ENCODE data around the gene HK3. TPM values are rescaled to one million over a fixed set of nuclear protein-coding genes. Genes with fewer than 3 reads are reported as not detected.

Gene HK3
- total RNA-seq, 1 donor from 2014 or later: not detected

DNA sequence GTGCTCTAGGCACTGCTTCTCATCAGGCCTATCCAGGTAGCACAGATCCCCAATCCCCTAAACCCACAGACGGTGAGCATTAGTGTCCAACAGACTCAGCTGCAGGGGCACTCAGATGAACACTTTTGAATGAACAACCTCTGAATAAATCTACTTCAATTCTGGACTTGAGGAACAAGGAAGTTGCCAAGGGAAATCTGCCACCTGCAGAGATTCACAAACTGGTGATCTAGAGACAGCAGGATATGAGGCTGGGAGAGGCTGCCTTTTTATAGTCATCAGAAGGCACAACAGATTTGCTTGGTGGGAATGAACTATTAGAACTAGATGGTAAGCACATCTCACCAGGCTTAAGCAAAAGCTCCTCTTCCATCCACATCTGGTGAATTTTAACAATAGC is 7.0 kb upstream of the HK3 start:
- Mint-ChIP-seq H3K36me3 (ENCODE audit: unreplicated experiment) (peaks cover 2% of the 10 kb centered on the region), H3K4me1 (ENCODE audit: low read depth, unreplicated experiment) (peaks cover 2% of the 10 kb centered on the region), H3K27ac (ENCODE audit: unreplicated experiment) (no peak overlapping the region), H3K9me3 (ENCODE audit: unreplicated experiment) (peaks cover 5% of the 10 kb centered on the region), H3K27me3 (ENCODE audit: unreplicated experiment) (peaks cover 5% of the 10 kb centered on the region), H3K4me3 (ENCODE audit: unreplicated experiment) (no peak overlapping the region)
- no peak for DNase-seq
- no peak for TF ChIP-seq CTCF (IDR thresholded peaks at IDR 0.05; ENCODE audit: partially characterized antibody, unreplicated experiment)

DNA sequence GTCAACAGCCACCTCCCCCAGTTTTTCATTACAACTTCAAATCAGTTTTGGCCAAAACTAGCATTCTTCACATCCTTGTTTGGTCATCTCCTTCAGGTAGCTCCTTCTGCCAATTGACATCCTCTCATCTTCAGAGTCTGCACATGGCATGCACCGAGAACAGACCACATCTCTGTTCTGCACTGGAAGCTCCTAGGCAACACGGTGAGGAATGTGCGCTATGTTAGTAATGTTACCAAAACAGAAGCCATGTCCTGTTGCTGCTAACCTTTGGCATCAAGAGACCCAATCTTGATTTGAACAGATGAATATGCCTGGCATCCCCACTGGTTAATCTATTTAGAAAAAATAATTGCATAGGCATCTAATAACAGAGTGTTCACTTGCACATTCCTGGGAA is 5.1 kb upstream of the HK3 start:
- peaks cover 11% of the 10 kb centered on the region for H3K4me1 Mint-ChIP-seq (ENCODE audit: low read depth, unreplicated experiment)
- no peak overlapping the region for H3K27ac Mint-ChIP-seq (ENCODE audit: unreplicated experiment)
- H3K36me3 Mint-ChIP-seq (ENCODE audit: unreplicated experiment): peaks cover 4% of the 10 kb centered on the region
- H3K27me3 Mint-ChIP-seq (ENCODE audit: unreplicated experiment): peaks cover 8% of the 10 kb centered on the region
- TF ChIP-seq CTCF (IDR thresholded peaks at IDR 0.05; ENCODE audit: partially characterized antibody, unreplicated experiment): no peak
- H3K4me3 Mint-ChIP-seq (ENCODE audit: unreplicated experiment): no peak overlapping the region
- DNase-seq: no peak
- H3K9me3 Mint-ChIP-seq (ENCODE audit: unreplicated experiment): peaks cover 11% of the 10 kb centered on the region

GRCh38 chr5:176902911-176903664 is 3.9 kb upstream of the HK3 start:
- TF ChIP-seq CTCF (IDR thresholded peaks at IDR 0.05; ENCODE audit: partially characterized antibody, unreplicated experiment): no peak
- Mint-ChIP-seq H3K27me3 (ENCODE audit: unreplicated experiment) (peaks cover 8% of the 10 kb centered on the region), H3K27ac (ENCODE audit: unreplicated experiment) (no peak overlapping the region), H3K4me3 (ENCODE audit: unreplicated experiment) (no peak overlapping the region), H3K36me3 (ENCODE audit: unreplicated experiment) (peaks cover 4% of the 10 kb centered on the region), H3K9me3 (ENCODE audit: unreplicated experiment) (peaks cover 11% of the 10 kb centered on the region), H3K4me1 (ENCODE audit: low read depth, unreplicated experiment) (peaks cover 12% of the 10 kb centered on the region)
- DNase-seq: no peak

- Mint-ChIP-seq H3K9me3 (ENCODE audit: unreplicated experiment) (peaks cover 9% of the 10 kb centered on the region), H3K4me1 (ENCODE audit: low read depth, unreplicated experiment) (peaks cover 12% of the 10 kb centered on the region), H3K27ac (ENCODE audit: unreplicated experiment) (no peak overlapping the region), H3K4me3 (ENCODE audit: unreplicated experiment) (no peak overlapping the region), H3K27me3 (ENCODE audit: unreplicated experiment) (peaks cover 9% of the 10 kb centered on the region), H3K36me3 (ENCODE audit: unreplicated experiment) (peaks cover 4% of the 10 kb centered on the region)
- TF ChIP-seq CTCF (IDR thresholded peaks at IDR 0.05; ENCODE audit: partially characterized antibody, unreplicated experiment): no peak
- DNase-seq: no peak
Measured at GRCh38 chr5:176902102-176902814, 3.1 kb upstream of the HK3 start.

All from glutamatergic neuron (in vitro differentiated cells).